Nucleus accumbens (tissue), 56 donors: ENCODE results near the gene C11orf71.
A peak's percentile ranks its signal among the peaks of the same experiment; 100 is the strongest.

ENCODE experiments used
- DNase-seq, 56 donors: peaks; one replicate each; lab custom pipeline; 2025; lab: John Stamatoyannopoulos, UW

The C11orf71 gene, protein sequence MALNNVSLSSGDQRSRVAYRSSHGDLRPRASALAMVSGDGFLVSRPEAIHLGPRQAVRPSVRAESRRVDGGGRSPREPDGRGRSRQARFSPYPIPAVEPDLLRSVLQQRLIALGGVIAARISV

GRCh38 chr11:114400216-114400914 lies at the start of gene C11orf71, which contains the start of gene RBM7:
C11orf71 (minus strand) TSS chr11:114400511; CDS start chr11:114400331, 180 bp downstream.
RBM7 (plus strand) TSS chr11:114400666; CDS start chr11:114400672, 6 bp downstream.
- peak; percentile 31 to 96 (median 93) for DNase-seq

GRCh38 chr11:114449845-114450244 lies 49.5 kb upstream of the C11orf71 start:
- no peak for DNase-seq

DNA sequence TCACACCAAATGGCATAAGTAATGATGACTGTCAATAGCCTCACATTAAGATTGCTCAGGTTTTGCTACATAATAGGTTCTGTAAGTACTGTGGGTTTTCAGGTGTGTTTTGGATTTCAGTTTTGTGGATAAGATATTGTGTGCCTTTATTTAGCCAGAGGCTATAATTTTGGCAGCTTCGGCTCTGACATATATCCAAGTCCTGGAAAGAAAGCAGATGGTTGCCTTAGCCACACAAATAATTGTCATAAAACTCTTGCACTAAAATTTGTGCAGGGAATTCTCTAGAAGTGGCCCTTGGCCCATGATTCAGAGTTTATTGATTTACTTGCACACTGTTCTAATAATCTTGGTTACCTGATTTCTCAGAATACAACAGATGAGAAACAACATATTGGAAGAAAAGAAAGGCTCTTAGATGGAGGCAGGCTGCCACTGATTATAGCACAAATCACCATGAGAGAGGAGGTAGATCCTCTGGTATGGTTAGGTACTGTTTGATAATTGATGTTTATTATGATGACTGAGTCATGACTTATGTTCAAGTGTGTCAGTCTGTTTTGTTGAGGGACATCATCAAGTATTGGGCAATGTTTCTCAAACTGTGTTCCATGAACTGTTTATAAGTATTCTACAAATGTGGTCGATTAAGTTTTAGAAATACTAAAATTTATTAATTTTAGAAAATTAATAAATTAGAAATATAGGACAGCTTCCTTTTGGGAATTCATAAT lies 48.6 kb upstream of the C11orf71 start:
- DNase-seq: no peak

GRCh38 chr11:114447892-114448291 lies 47.6 kb upstream of the C11orf71 start:
- DNase-seq: no peak

GRCh38 chr11:114447444-114447843 lies 47.1 kb upstream of the C11orf71 start:
- DNase-seq: no peak

- DNase-seq: no peak
Observed at GRCh38 chr11:114442536-114442935, 42.2 kb upstream of the C11orf71 start.

- DNase-seq: no peak
Observed at GRCh38 chr11:114441921-114442320, 41.6 kb upstream of the C11orf71 start.

GRCh38 chr11:114440971-114441763 lies 40.9 kb upstream of the C11orf71 start:
- no peak for DNase-seq

- peak in 13 of 56 donors; percentile 0 to 49 (median 30) for DNase-seq
Observed at GRCh38 chr11:114440121-114440860, 40.0 kb upstream of the C11orf71 start.

DNA sequence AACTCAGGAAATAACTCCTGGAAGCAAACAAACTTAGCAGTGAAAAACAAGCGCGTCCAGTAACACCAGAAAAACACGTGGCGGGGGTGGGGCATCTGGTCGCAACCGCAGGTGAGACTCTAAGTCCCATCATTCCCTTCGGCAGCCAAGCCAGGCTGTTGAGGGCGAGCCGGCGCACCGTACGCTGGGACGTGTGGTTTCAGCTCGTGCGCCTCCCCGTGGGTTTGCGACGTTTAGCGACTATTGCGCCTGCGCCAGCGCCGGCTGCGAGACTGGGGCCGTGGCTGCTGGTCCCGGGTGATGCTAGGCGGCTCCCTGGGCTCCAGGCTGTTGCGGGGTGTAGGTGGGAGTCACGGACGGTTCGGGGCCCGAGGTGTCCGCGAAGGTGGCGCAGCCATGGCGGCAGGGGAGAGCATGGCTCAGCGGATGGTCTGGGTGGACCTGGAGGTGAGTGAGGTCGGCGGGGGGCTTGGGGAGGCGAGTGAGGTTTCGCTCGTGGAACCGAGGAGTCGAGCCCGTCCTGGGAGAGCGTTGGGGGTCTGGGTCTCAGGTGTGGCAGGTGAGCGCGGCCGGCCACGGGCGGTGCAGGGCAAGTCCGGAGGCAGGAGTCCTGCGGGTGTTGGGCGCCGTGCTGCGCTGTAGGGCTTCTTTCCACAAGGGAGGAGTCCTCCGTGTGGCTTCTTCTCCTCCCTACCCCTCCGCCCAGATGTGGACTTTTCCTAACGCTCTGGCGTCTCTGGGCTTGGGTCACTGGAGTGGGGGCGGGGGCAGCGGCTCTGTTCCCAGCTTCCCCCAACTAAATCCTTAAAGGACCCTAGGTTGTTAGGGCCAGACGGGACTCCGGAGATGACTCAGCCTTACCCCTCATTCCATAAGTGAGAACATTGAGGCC lies 39.2 kb upstream of the C11orf71 start, which contains the start of gene REXO2:
Gene REXO2 (plus strand): TSS at position 239 of the 892 bp plus-strand sequence. CDS start 62 bp downstream, at position 301.
- peak; percentile 45 to 98 (median 91) for DNase-seq

- no peak for DNase-seq
Observed at GRCh38 chr11:114438303-114438702, 38.0 kb upstream of the C11orf71 start.

DNA sequence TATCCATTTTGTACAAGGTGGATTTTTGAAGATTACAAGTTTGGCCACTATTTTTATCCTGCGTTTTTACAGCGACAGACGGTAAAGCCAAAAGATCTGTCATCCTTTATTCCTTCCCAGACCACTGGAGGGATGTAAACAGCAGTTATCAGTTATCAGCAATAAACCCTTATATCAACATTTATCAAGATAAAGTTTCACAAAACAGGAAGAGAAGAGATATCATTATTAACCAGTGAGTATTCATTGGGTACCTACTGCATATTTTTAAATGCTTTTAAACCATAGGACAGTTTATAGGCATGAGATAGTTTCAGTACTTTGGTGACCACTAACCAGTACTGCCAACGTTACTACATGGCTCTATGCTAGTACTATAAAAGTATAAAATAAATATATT lies 33.1 kb upstream of the C11orf71 start:
- DNase-seq: no peak

DNA sequence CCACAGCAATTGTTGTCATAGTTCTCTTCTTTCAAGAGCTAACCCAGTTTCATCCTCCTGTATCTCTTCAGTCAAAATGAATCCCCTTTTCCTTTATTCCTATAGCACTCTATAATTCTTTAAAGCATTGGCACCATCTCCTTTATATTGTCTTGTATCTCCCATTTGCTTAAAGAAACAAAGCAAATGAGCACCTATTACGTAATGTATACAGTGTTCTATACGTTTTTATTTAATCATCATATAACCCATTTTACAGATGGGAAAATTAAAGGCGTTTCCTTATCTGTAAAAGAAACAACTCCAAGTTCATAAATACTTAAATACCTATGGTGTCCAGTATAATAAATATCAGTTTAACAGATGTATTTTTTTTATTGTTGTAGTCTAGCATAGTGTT lies 32.6 kb upstream of the C11orf71 start:
- no peak for DNase-seq

- DNase-seq: no peak
Observed at GRCh38 chr11:114430290-114430689, 30.0 kb upstream of the C11orf71 start.

- no peak for DNase-seq
Observed at GRCh38 chr11:114426280-114426679, 26.0 kb upstream of the C11orf71 start.

- no peak for DNase-seq
Observed at GRCh38 chr11:114416441-114416961, 16.2 kb upstream of the C11orf71 start.

GRCh38 chr11:114413958-114414357 lies 13.6 kb upstream of the C11orf71 start:
- no peak for DNase-seq

DNA sequence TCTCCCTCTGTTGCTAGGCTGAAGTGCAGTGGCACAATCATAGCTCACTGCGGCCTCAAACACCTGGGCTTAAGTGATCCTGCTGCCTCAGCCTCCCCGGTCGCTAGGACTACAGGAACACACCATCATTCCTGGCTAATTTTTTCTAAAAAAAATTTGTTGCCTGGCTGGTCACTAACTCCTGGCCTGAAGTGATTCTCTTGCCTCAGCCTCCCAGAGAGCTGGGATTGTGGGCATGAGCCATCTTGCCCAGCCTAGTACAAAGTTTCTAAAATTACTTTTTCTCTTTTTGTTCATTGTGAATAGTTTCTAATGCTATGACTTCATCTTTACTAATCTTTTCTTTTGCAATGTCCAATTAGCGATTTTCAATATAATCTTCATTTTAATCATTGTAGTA lies 12.6 kb upstream of the C11orf71 start:
- no peak for DNase-seq

DNA sequence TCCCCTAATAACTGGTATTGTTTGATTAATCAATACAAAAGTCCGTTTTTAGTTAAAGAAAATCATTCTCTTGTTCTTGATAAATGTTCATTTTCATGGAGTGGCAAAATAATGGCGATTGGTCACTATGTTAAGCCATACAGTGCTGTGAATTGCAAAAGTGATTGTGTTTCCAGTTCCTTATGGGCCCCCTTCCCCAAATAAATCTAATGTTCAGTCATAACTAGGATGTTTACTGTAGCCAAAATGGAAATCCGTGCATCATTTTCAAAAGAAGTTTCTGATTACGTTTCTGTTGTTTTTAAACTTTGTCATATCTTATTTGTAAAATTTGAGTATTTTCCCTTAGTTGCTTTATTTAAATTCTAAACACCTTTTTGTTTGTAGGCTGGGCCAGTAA lies 1.0 kb upstream of the C11orf71 start:
- DNase-seq: no peak
